K562 (cell line): Measurements from ENCODE around the gene MYO9A. TPM values are rescaled to one million over a fixed set of nuclear protein-coding genes. Genes with fewer than 3 reads are reported as not detected.

Experiments
- ATAC-seq: fragments of 200-7000 bp; cut with Tn5 transposase; 3 replicates; pipeline ENCODE4 v1.9.1; 2020; ENCODE audit warnings: moderate library complexity
- BruUV-seq: library from RNA; stranded (reverse); fragments of 400-500 nt; replicated peaks from 2 replicates; lab custom pipeline; 2021; lab: Mats Ljungman, UMichigan
- CTCF ChIA-PET: fragments of 300-600 bp; formaldehyde crosslinking; extraction: SDS; loops from one replicate; lab custom pipeline; 2021; ENCODE audit warnings: low intra/inter-chr PET ratio; lab: Yijun Ruan, JAX
- POLR2A ChIA-PET: fragments of 300-600, 350-650 bp; sonication (Branson Sonifier 250); formaldehyde crosslinking; extraction: SDS; loops from one replicate; lab custom pipeline; 2021; ENCODE audit warnings: antibody characterized with exemption, inconsistent platforms; lab: Yijun Ruan, JAX
- DNase-seq, 4 experiments: peaks; one replicate each; pipeline versions ENCODE4 v3.0.0 to v3.0.0-alpha.2; 2011 to 2018; ENCODE audit warnings: low spot score in 3 of 4, mixed read lengths in 3 of 4; ENCODE audit errors: extremely low read depth in 1 of 4
- FAIRE-seq: peaks from 2 replicates; lab custom pipeline; 2011; peaks lifted over from hg19 to GRCh38; lab: Jason Lieb, UNC
- H2AFZ ChIP-seq: 2 replicates; pipeline ENCODE4 v1.6.0; 2011; ENCODE audit warnings: low read depth, low read length, control low read depth, inconsistent platforms
- H3K27ac ChIP-seq: fragments of 200-600 bp; 3 replicates; pipeline ENCODE4 v1.8.0; 2011; ENCODE audit warnings: low read depth, mild to moderate bottlenecking, control low read depth, inconsistent platforms, low read length, moderate library complexity, mixed read lengths; ENCODE audit errors: extremely low read depth
- H3K27me3 ChIP-seq, 2 experiments: fragments of 300-600 bp in 1 of 2; 2 replicates in 1 of 2; 3 replicates in 1 of 2; pipeline versions ENCODE4 v1.6.0 to v1.8.0; 2011; ENCODE audit warnings: inconsistent platforms in 2 of 2, low read length in 2 of 2, mild to moderate bottlenecking in 1 of 2, mixed read lengths in 1 of 2, moderate library complexity in 1 of 2; ENCODE audit not compliant: control insufficient read depth in 2 of 2, insufficient read depth in 2 of 2
- H3K36me3 ChIP-seq: fragments of 300-600 bp; 3 replicates; pipeline ENCODE4 v1.8.0; 2011; ENCODE audit warnings: mild to moderate bottlenecking, low read length, inconsistent platforms; ENCODE audit not compliant: control insufficient read depth, insufficient read depth
- H3K4me1 ChIP-seq, 2 experiments: fragments of 200-600 bp in 1 of 2; replicated peaks in 1 of 2; 2 replicates in 1 of 2; 3 replicates in 1 of 2; pipeline versions ENCODE4 v1.5.1 to v1.8.0; 2011; ENCODE audit warnings: inconsistent platforms in 2 of 2, low read length in 2 of 2, mild to moderate bottlenecking in 1 of 2, mixed read lengths in 1 of 2, moderate library complexity in 1 of 2; ENCODE audit not compliant: control insufficient read depth in 2 of 2, insufficient read depth in 2 of 2
- H3K4me2 ChIP-seq: 2 replicates; pipeline ENCODE4 v1.6.1; 2011; ENCODE audit warnings: low read length, control low read depth, inconsistent platforms, mixed read lengths; ENCODE audit not compliant: insufficient read depth
- H3K4me3 ChIP-seq: fragments of 200-600 bp; sonication (generic), shearing (Covaris generic); 2 replicates; pipeline ENCODE4 v1.5.1; 2016; ENCODE audit warnings: control low read depth, inconsistent platforms
- H3K79me2 ChIP-seq: fragments of 200-600 bp; 3 replicates; pipeline ENCODE4 v1.8.0; 2011; ENCODE audit warnings: low read length, inconsistent platforms; ENCODE audit not compliant: control insufficient read depth, insufficient read depth
- H3K9ac ChIP-seq, 2 experiments: 2 replicates each; pipeline versions ENCODE4 v1.6.0 to v1.6.1; 2011; ENCODE audit warnings: low read depth in 2 of 2, low read length in 2 of 2, control low read depth in 1 of 2, inconsistent platforms in 1 of 2, mild to moderate bottlenecking in 1 of 2, mixed read lengths in 1 of 2; ENCODE audit not compliant: insufficient read depth in 1 of 2
- H3K9me1 ChIP-seq: one replicate; pipeline ENCODE4 v1.6.0; 2011; ENCODE audit warnings: inconsistent platforms, mild to moderate bottlenecking, low read length, moderate library complexity; ENCODE audit not compliant: control insufficient read depth, insufficient read depth
- H3K9me3 ChIP-seq: replicated peaks from 2 replicates; pipeline ENCODE4 v1.5.1; 2011; ENCODE audit warnings: low read depth, low read length, inconsistent platforms; ENCODE audit not compliant: control insufficient read depth, insufficient read depth
- H4K20me1 ChIP-seq: replicated peaks from 2 replicates; pipeline ENCODE4 v1.6.1; 2011; ENCODE audit warnings: low read length, inconsistent platforms, mixed read lengths; ENCODE audit not compliant: control insufficient read depth, insufficient read depth
- ARNT ChIP-seq, 2 experiments: fragments of 450-650 bp; IDR thresholded peaks; 2 replicates each; pipeline ENCODE4 v1.6.1; 2016; ENCODE audit warnings: mild to moderate bottlenecking in 1 of 2
- GTF3C2 ChIP-seq: IDR thresholded peaks from 3 replicates; pipeline ENCODE4 v1.6.1; 2011; ENCODE audit warnings: borderline replicate concordance, mild to moderate bottlenecking, moderate library complexity; ENCODE audit not compliant: insufficient read length; ENCODE audit errors: extremely low read depth
- HES1 ChIP-seq: fragments of 450-650 bp; IDR thresholded peaks from 2 replicates; pipeline ENCODE4 v1.6.1; 2016; ENCODE audit warnings: low read depth, mild to moderate bottlenecking, moderate library complexity
- JUN ChIP-seq, 2 experiments: sonication (generic) in 1 of 2; formaldehyde crosslinking in 1 of 2; IDR thresholded peaks; 2 replicates each; pipeline versions ENCODE4 v1.6.1 to v1.8.0; 2012 to 2022; ENCODE audit warnings: borderline replicate concordance in 2 of 2, mild to moderate bottlenecking in 2 of 2, improper control_type of control experiment in 1 of 2, low read depth in 1 of 2, low read length in 1 of 2, missing genetic modification reagents in 1 of 2
- NEUROD1 ChIP-seq: fragments of 150-350 bp; IDR thresholded peaks from 2 replicates; pipeline ENCODE4 v1.6.1; 2014; ENCODE audit warnings: borderline replicate concordance, low read length, low read depth; ENCODE audit not compliant: partially characterized antibody
- NFXL1 ChIP-seq: fragments of 450-650 bp; formaldehyde crosslinking; IDR thresholded peaks from 2 replicates; pipeline ENCODE4 v1.4.0; 2021; ENCODE audit warnings: mild to moderate bottlenecking
- SMARCA4 ChIP-seq: fragments of 450-650 bp; IDR thresholded peaks from 2 replicates; pipeline ENCODE4 v1.6.1; 2016
- SRSF9 ChIP-seq: fragments of 200-400 bp; formaldehyde crosslinking; IDR thresholded peaks from 2 replicates; pipeline ENCODE4 v1.6.1; 2017; ENCODE audit warnings: low read depth, low read length, borderline replicate concordance
- ZHX1 ChIP-seq: fragments of 150-350 bp; conservative IDR thresholded peaks from 2 replicates; pipeline ENCODE4 v1.6.1; 2014; ENCODE audit warnings: low read length
- ZNF197 ChIP-seq: fragments of 200-800 bp; sonication (Bioruptor generic); IDR thresholded peaks from 2 replicates; pipeline ENCODE4 v1.6.1; 2016; ENCODE audit warnings: low read depth, missing genetic modification characterization, missing compliant biosample characterization
- ZNF561 ChIP-seq: fragments of 450-650 bp; formaldehyde crosslinking; conservative IDR thresholded peaks from 2 replicates; pipeline ENCODE4 v1.4.0; 2020; ENCODE audit warnings: mild to moderate bottlenecking, moderate library complexity
- in situ Hi-C: fragments of 300-500 bp; cut with MboI; formaldehyde crosslinking; loops from 4 replicates; pipeline ENCODE4 v1.15.0; 2018; ENCODE audit warnings: inconsistent platforms, mixed read lengths
- intact Hi-C: fragments of 100-400 bp; cut with micrococcal nuclease; formaldehyde crosslinking; loops from 2 replicates; pipeline ENCODE4 v1.14.2; 2022
- polyA plus RNA-seq, 8 experiments: library from polyadenylated mRNA; depleted of rRNA in 4 of 8; stranded (reverse) in 5 of 8; unstranded in 3 of 8; fragments of >200 nt; fragmentation: Nextera tagmentation in 2 of 8; fragmentation: Illumina TruSeq in 1 of 8; extraction: Ambion mirVana in 2 of 8; extraction: Trizol in 1 of 8; gene quantifications; 2 replicates each; pipeline versions ENCODE4 v1.2.1 to v1.2.3, GENCODE V29; 2011 to 2014; ENCODE audit warnings: inconsistent platforms in 1 of 8, missing spikeins in 1 of 8
- total RNA-seq, 7 experiments: library from RNA; depleted of rRNA in 6 of 7; stranded (reverse); fragments of >200 nt in 6 of 7; fragmentation: Illumina TruSeq in 2 of 7; extraction: Trizol in 2 of 7; gene quantifications; 2 replicates each; pipeline versions ENCODE4 v1.2.1 to v1.2.3, GENCODE V29; 2011 to 2021; ENCODE audit warnings: low replicate concordance in 1 of 7

The MYO9A gene
- total and polyA plus RNA-seq, 9 of the 15 experiments (the other 6 are each of a cell fraction or from before 2014, with no cell fraction given): 1.9 to 15.4 (median 5.8) TPM

GRCh38 chr15:72070817-72071447, 47.0 kb downstream of the MYO9A start (continued):
- TF ChIP-seq GTF3C2: no peak
- TF ChIP-seq HES1: no peak

- no TSS peak for BruUV-seq
- no peak for FAIRE-seq
These were observed 49.1 kb downstream of the MYO9A start for GRCh38 chr15:72068856-72069255.

More at GRCh38 chr15:72068856-72069255, 49.1 kb downstream of the MYO9A start:
- Histone ChIP-seq H3K27me3 (no peaks in the 10 kb centered on the region), H2AFZ (no peak overlapping the region), H4K20me1 (no peaks in the 10 kb centered on the region), H3K9me3 (no peaks in the 10 kb centered on the region), H3K79me2 (no peaks in the 10 kb centered on the region), H3K4me3 (no peak overlapping the region), H3K4me1 (no peaks in the 10 kb centered on the region), H3K9me1 (no peaks in the 10 kb centered on the region), H3K36me3 (no peaks in the 10 kb centered on the region), H3K27ac (no peak overlapping the region), H3K4me2 (no peak overlapping the region), H3K9ac (no peak overlapping the region)
- in situ Hi-C loops: no loop called here
- no peak for DNase-seq
- ChIA-PET CTCF (no interaction called here), POLR2A (no interaction called here)
- intact Hi-C loops: no loop called here
- TF ChIP-seq ZHX1: no peak
- no peak for TF ChIP-seq NEUROD1
- TF ChIP-seq SRSF9: no peak
- no peak for TF ChIP-seq ZNF561 (CRISPR knock-in tag)
- TF ChIP-seq JUN (IDR thresholded peaks at IDR 0.05; ENCODE audit: borderline replicate concordance, low read depth, low read length): no peak
- no peak for TF ChIP-seq JUN (CRISPR knock-in tag; IDR thresholded peaks at IDR 0.05; ENCODE audit: borderline replicate concordance)
- TF ChIP-seq NFXL1 (CRISPR knock-in tag): no peak
- TF ChIP-seq SMARCA4: no peak
- no peak for TF ChIP-seq ARNT (IDR thresholded peaks at IDR 0.05)
- TF ChIP-seq ZNF197 (CRISPR knock-in tag): no peak
- no peak for ATAC-seq
